HepG2 (cell line): ENCODE results near the gene SBK1. TPM values are rescaled to one million over a fixed set of nuclear protein-coding genes. Genes with fewer than 3 reads are reported as not detected.

Source experiments
- ATAC-seq: fragments of 200-7000 bp; cut with Tn5 transposase; 3 replicates; pipeline ENCODE4 v1.9.1; 2020; ENCODE audit warnings: mild to moderate bottlenecking, moderate library complexity
- BruUV-seq: library from RNA; stranded (reverse); fragments of 400-500 nt; replicated peaks from 2 replicates; lab custom pipeline; 2021; lab: Mats Ljungman, UMichigan
- CTCF ChIA-PET: fragments of 300-600 bp; formaldehyde crosslinking; extraction: SDS; loops from one replicate; lab custom pipeline; 2021; ENCODE audit warnings: low total read pairs, inconsistent platforms, low intra/inter-chr PET ratio; lab: Yijun Ruan, JAX
- POLR2A ChIA-PET: fragments of 350-600 bp; sonication (Branson Sonifier 250); formaldehyde crosslinking; loops from one replicate; lab custom pipeline; 2020; ENCODE audit warnings: antibody characterized with exemption, inconsistent platforms; lab: Yijun Ruan, JAX
- DNase-seq: peaks from one replicate; pipeline ENCODE4 v3.0.0-alpha.2; 2015; ENCODE audit warnings: low spot score
- FAIRE-seq: peaks from 3 replicates; lab custom pipeline; 2011; peaks lifted over from hg19 to GRCh38; lab: Jason Lieb, UNC
- H2AFZ ChIP-seq: one replicate; pipeline ENCODE4 v1.6.1; 2011; ENCODE audit warnings: low read length, inconsistent platforms
- H3K27ac ChIP-seq: fragments of 300-600 bp; 3 replicates; pipeline ENCODE4 v1.8.0; 2011; ENCODE audit warnings: mixed run types, mild to moderate bottlenecking, mixed read lengths, low read length, inconsistent platforms; ENCODE audit not compliant: insufficient read depth; ENCODE audit errors: extremely low read length
- H3K27me3 ChIP-seq, 2 experiments: fragments of 200-600 bp in 1 of 2; 2 replicates in 1 of 2; 3 replicates in 1 of 2; pipeline versions ENCODE4 v1.6.0 to v1.8.0; 2011; ENCODE audit warnings: low read length in 2 of 2, mild to moderate bottlenecking in 2 of 2, moderate library complexity in 2 of 2, inconsistent platforms in 1 of 2; ENCODE audit not compliant: insufficient read depth in 2 of 2, control insufficient read depth in 1 of 2
- H3K36me3 ChIP-seq, 2 experiments: fragments of 200-600 bp in 1 of 2; replicated peaks in 1 of 2; 2 replicates in 1 of 2; 3 replicates in 1 of 2; pipeline versions ENCODE4 v1.5.1 to v1.8.0; 2011; ENCODE audit warnings: low read length in 2 of 2, inconsistent platforms in 1 of 2; ENCODE audit not compliant: insufficient read depth in 2 of 2, control insufficient read depth in 1 of 2
- H3K4me1 ChIP-seq: 2 replicates; pipeline ENCODE4 v1.5.1; 2012; ENCODE audit warnings: low read length, inconsistent platforms; ENCODE audit not compliant: insufficient read depth
- H3K4me2 ChIP-seq: 2 replicates; pipeline ENCODE4 v1.6.0; 2011; ENCODE audit warnings: low read depth, low read length, inconsistent platforms
- H3K4me3 ChIP-seq, 3 experiments: fragments of 200-600 bp in 1 of 3; sonication (generic), shearing (Covaris generic) in 1 of 3; replicated peaks in 1 of 3; 2 replicates each; pipeline ENCODE4 v1.5.1; 2011 to 2016; ENCODE audit warnings: low read length in 3 of 3, inconsistent platforms in 2 of 3, low read depth in 2 of 3, mild to moderate bottlenecking in 2 of 3, control low read depth in 1 of 3, mixed read lengths in 1 of 3; ENCODE audit not compliant: insufficient read depth in 1 of 3
- H3K79me2 ChIP-seq: one replicate; pipeline ENCODE4 v1.6.1; 2011; ENCODE audit warnings: low read length, inconsistent platforms; ENCODE audit not compliant: insufficient read depth
- H3K9ac ChIP-seq: 2 replicates; pipeline ENCODE4 v1.6.0; 2011; ENCODE audit warnings: mild to moderate bottlenecking, low read depth, low read length, inconsistent platforms; ENCODE audit not compliant: insufficient read depth
- H3K9me3 ChIP-seq: 2 replicates; pipeline ENCODE4 v1.5.1; 2012; ENCODE audit warnings: mild to moderate bottlenecking, low read length
- H4K20me1 ChIP-seq: 2 replicates; pipeline ENCODE4 v1.6.0; 2011; ENCODE audit warnings: inconsistent platforms, mild to moderate bottlenecking, low read length, moderate library complexity; ENCODE audit not compliant: insufficient read depth
- FOXJ3 ChIP-seq: sonication (generic); formaldehyde crosslinking; IDR thresholded peaks from 2 replicates; pipeline ENCODE4 v1.4.0; 2020; ENCODE audit warnings: missing genetic modification reagents, mild to moderate bottlenecking, borderline replicate concordance
- HDAC6 ChIP-seq: fragments of 200-600 bp; sonication (generic); IDR thresholded peaks from 2 replicates; pipeline ENCODE4 v1.7.0; 2017; ENCODE audit warnings: mild to moderate bottlenecking, antibody characterized with exemption, low read length, low read depth
- KDM4B ChIP-seq: sonication (generic); formaldehyde crosslinking; IDR thresholded peaks from 2 replicates; pipeline ENCODE4 v1.4.0; 2020; ENCODE audit warnings: missing genetic modification reagents
- MED8 ChIP-seq: sonication (generic); formaldehyde crosslinking; IDR thresholded peaks from 2 replicates; pipeline ENCODE4 v1.8.1; 2023; ENCODE audit warnings: mild to moderate bottlenecking, missing genetic modification reagents; ENCODE audit not compliant: insufficient replicate concordance
- MIER3 ChIP-seq: IDR thresholded peaks from 2 replicates; pipeline ENCODE4 v1.6.1; 2016; ENCODE audit warnings: missing compliant biosample characterization, borderline replicate concordance
- NR3C1 ChIP-seq: sonication (generic); formaldehyde crosslinking; IDR thresholded peaks from 2 replicates; pipeline ENCODE4 v1.4.0; 2020; ENCODE audit warnings: missing genetic modification reagents
- ZEB1 ChIP-seq: IDR thresholded peaks from 2 replicates; pipeline ENCODE4 v1.6.1; 2012; ENCODE audit warnings: mild to moderate bottlenecking, low read depth, inconsistent platforms; ENCODE audit not compliant: insufficient replicate concordance
- ZFP36 ChIP-seq: fragments of 150-350 bp; IDR thresholded peaks from 2 replicates; pipeline ENCODE4 v1.6.1; 2018; ENCODE audit warnings: borderline replicate concordance, low read length, low read depth; ENCODE audit not compliant: partially characterized antibody
- ZFP90 ChIP-seq: sonication (generic); formaldehyde crosslinking; IDR thresholded peaks from 2 replicates; pipeline ENCODE4 v1.8.0; 2022; ENCODE audit warnings: missing genetic modification reagents, mild to moderate bottlenecking, inconsistent platforms, borderline replicate concordance
- ZNF484 ChIP-seq: sonication (generic); formaldehyde crosslinking; IDR thresholded peaks from 2 replicates; pipeline ENCODE4 v1.5.1; 2020; ENCODE audit warnings: mild to moderate bottlenecking, low read depth, missing genetic modification reagents, borderline replicate concordance
- ZNF7 ChIP-seq: IDR thresholded peaks from 2 replicates; pipeline ENCODE4 v1.6.1; 2016; ENCODE audit warnings: missing biosample characterization, missing genetic modification reagents
- ZNF720 ChIP-seq: sonication (generic); formaldehyde crosslinking; IDR thresholded peaks from 2 replicates; pipeline ENCODE4 v1.4.0; 2020; ENCODE audit warnings: missing genetic modification reagents
- ZNF850 ChIP-seq: sonication (generic); formaldehyde crosslinking; conservative IDR thresholded peaks from 2 replicates; pipeline ENCODE4 v1.9.0; 2021; ENCODE audit warnings: mild to moderate bottlenecking, missing genetic modification reagents
- WGBS: methylation state at CpG from one replicate; pipeline ENCODE4 v1.1.6; 2017; ENCODE audit warnings: low lambda C conversion rate; 5-methylcytosine and 5-hydroxymethylcytosine counted together
- in situ Hi-C: cut with HindIII; loops from 2 replicates; pipeline ENCODE4 v1.10.0; 2017; ENCODE audit warnings: low pct_unique_long_range_greater_than_20kb; ENCODE audit not compliant: extremely low pct_ligation_motif_present
- intact Hi-C: fragments of 100-400 bp; cut with micrococcal nuclease; formaldehyde crosslinking; loops from one replicate; pipeline ENCODE4 v1.10.0; 2022; ENCODE audit not compliant: unreplicated experiment
- polyA plus RNA-seq, 8 experiments: library from polyadenylated mRNA; depleted of rRNA in 3 of 8; stranded (reverse) in 7 of 8; unstranded in 1 of 8; fragments of >200 nt; fragmentation: Illumina TruSeq in 4 of 8; extraction: Trizol in 4 of 8; gene quantifications; 2 replicates each; pipeline versions ENCODE4 v1.2.1 to v1.2.3, GENCODE V29; 2011 to 2016; ENCODE audit warnings: low read depth in 4 of 8, missing spikeins in 1 of 8, mixed read lengths in 1 of 8; ENCODE audit not compliant: insufficient read depth in 1 of 8
- total RNA-seq, 5 experiments: library from RNA; depleted of rRNA; stranded (reverse); fragments of >200 nt; fragmentation: Illumina TruSeq; extraction: Trizol; gene quantifications; 2 replicates each; pipeline ENCODE4 v1.2.3, GENCODE V29; 2016; ENCODE audit warnings: low read depth in 1 of 5

Gene SBK1
- total and polyA plus RNA-seq, 2 of the 13 experiments (the other 11 are each of a cell fraction or from before 2014, with no cell fraction given): 0.15 to 0.17 TPM

DNA sequence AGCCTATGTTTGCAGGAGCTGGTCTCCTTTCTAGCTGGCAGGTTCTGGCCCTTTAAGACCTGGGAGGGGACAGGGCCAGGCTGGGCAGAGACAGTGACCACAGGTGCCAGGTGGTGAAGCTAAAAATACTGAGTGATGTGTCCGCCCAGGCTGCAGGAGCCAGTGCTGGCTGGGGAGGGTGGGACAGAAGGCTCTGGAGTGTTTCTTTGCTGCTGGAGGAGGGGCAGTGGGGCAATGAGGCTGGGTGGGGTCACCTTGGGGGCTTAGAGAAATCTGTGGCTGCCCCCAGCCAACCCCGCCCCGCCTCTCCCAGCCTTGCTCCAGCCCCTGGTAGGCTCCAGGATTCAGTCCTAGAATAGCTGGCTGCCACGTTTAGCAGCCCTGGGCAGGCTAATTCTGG lies 30.4 kb upstream of the SBK1 start:
- Histone ChIP-seq H3K27ac (no peak overlapping the region), H3K9me3 (no peaks in the 10 kb centered on the region), H3K27me3 (peaks cover 6 to 44% of the 10 kb centered on the region in 2 experiments; a peak in 4 of 5 replicates), H3K79me2 (no peaks in the 10 kb centered on the region), H3K4me2 (no peak overlapping the region), H2AFZ (no peak overlapping the region), H3K4me3 (no peak overlapping the region), H3K9ac (no peak overlapping the region), H4K20me1 (no peaks in the 10 kb centered on the region), H3K36me3 (no peaks in the 10 kb centered on the region), H3K4me1 (0 out of 2 replicates have a peak, but pooled peaks cover 6% of the 10 kb centered on the region)
- CTCF ChIA-PET: no interaction called here
- BruUV-seq: no TSS peak
- no peak for DNase-seq
- in situ Hi-C loops (no loop called here), intact Hi-C loops (no loop called here)
- FAIRE-seq: no peak
- POLR2A ChIA-PET: no interaction called here
- ATAC-seq: no peak
- 9% methylated on average over 4 of the region's 4 CpGs for WGBS
- TF ChIP-seq ZEB1 (no peak), KDM4B (CRISPR knock-in tag) (no peak), ZNF7 (no peak), MIER3 (CRISPR knock-in tag) (no peak), ZNF720 (CRISPR knock-in tag) (no peak), ZFP90 (CRISPR knock-in tag) (no peak), HDAC6 (no peak), MED8 (CRISPR knock-in tag) (no peak), ZNF850 (CRISPR knock-in tag) (no peak), FOXJ3 (CRISPR knock-in tag) (no peak), ZNF484 (CRISPR knock-in tag) (no peak), ZFP36 (no peak), NR3C1 (CRISPR knock-in tag) (no peak)
